Heart left ventricle (tissue), 13 donors: ENCODE data around the gene PRR14.

Source experiments
- POLR2A ChIP-seq, 2 donors: fragments of 450-650 bp; IDR thresholded peaks; one replicate each; pipeline ENCODE4 v1.6.1; 2017; ENCODE audit warnings: antibody characterized with exemption in 2 of 2, mild to moderate bottlenecking in 2 of 2, moderate library complexity in 2 of 2
- TF ChIP-seq, protein P1 (sequence below), 12 donors: fragments of 200-600 bp; sonication (generic) in 4 of 12; IDR thresholded peaks; one replicate each; pipeline versions ENCODE4 v1.5.0 to v1.8.0; 2018 to 2022; ENCODE audit warnings: antibody characterized with exemption in 12 of 12, mild to moderate bottlenecking in 5 of 12
- donor health status: ischemic (EF 13 %, LVEDD 7.1; RV severe dilation, severe dysfunction).
- donor health status: DM: no; HTN: yes; CAD: no.
- donor health status: DM: no; HTN: no; CAD: no.
- donor health status: ischemic (EF 25% LVEDD 6.9; RV normal size, moderate dysfunction).
- donor health status: ischemic (EF 25% LVEDD 5.7; RV mildly dilated, moderate dysfunction).
- donor health status: ischemic (EF 35%, LVEDD 5.7; RV mildly dilated, moderate dysfunction).
- donor health status: nonischemic (EF 11% LVEDD 7.7; RV severe dilation, severe dysfunction).
- donor health status: DM: yes; HTN: yes; CAD: no.
- donor health status: PGD.
- donor health status: ischemic (EF 29% LVEDD 5.4; RV normal size, mild dysfunction).
- donor health status: nonischemic (EF 23%, LVEDD 6.1; RV moderate dilation, normal function).

DNA sequence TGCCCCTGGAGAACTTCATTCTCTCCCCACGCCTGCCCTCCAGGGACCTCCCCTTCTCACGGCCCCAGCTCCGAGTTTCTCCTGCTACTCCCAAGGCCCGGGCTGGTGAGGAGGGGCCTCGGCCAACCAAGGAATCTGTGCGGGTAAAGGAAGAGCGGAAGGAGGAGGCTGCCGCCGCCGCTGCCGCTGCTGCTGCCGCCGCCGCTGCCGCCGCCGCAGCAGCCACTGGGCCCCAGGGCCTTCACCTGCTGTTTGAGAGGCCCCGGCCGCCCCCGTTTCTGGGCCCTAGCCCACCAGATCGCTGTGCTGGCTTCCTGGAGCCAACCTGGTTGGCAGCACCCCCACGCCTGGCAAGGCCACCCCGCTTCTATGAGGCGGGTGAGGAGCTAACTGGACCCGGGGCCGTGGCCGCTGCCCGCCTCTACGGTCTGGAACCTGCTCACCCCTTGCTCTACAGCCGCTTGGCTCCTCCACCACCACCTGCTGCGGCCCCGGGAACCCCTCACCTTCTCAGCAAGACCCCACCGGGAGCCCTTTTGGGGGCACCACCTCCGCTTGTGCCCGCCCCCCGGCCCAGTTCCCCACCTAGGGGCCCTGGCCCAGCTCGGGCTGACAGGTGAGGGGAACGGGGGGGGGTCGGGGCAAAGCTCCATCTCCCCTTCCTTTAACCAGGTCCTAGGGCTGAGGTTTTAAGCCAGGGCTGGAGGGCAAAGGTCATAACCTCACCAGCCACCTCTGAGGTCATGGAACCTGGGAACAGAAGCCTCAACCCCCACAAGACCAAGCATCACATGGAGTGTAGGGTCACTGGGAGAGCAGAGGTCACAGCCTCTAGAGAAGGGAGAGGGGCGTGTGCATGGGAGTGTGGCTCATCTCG, 18.5 kb downstream of the PRR14 start:
- TF ChIP-seq, protein P1, sequence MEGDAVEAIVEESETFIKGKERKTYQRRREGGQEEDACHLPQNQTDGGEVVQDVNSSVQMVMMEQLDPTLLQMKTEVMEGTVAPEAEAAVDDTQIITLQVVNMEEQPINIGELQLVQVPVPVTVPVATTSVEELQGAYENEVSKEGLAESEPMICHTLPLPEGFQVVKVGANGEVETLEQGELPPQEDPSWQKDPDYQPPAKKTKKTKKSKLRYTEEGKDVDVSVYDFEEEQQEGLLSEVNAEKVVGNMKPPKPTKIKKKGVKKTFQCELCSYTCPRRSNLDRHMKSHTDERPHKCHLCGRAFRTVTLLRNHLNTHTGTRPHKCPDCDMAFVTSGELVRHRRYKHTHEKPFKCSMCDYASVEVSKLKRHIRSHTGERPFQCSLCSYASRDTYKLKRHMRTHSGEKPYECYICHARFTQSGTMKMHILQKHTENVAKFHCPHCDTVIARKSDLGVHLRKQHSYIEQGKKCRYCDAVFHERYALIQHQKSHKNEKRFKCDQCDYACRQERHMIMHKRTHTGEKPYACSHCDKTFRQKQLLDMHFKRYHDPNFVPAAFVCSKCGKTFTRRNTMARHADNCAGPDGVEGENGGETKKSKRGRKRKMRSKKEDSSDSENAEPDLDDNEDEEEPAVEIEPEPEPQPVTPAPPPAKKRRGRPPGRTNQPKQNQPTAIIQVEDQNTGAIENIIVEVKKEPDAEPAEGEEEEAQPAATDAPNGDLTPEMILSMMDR (IDR thresholded peaks at IDR 0.05): no peak
- TF ChIP-seq POLR2A (IDR thresholded peaks at IDR 0.05): no peak
